Rectal smooth muscle tissue (tissue), 1 donor: ENCODE results near the gene IL1R2.
"Not testable (repeated sequence)": the region's sequence is repeated elsewhere in the genome, so short reads cannot be mapped to it uniquely, and the experiment has no call there.

Experiments used
- H3K27ac ChIP-seq: one replicate; pipeline ENCODE4 v1.7.0; 2013; ENCODE audit warnings: low read depth, low read length, inconsistent platforms
- H3K27me3 ChIP-seq: one replicate; pipeline ENCODE4 v1.7.0; 2013; ENCODE audit warnings: low read length; ENCODE audit not compliant: control insufficient read depth, insufficient read depth
- H3K36me3 ChIP-seq: one replicate; pipeline ENCODE4 v1.7.0; 2013; ENCODE audit warnings: low read length; ENCODE audit not compliant: control insufficient read depth, insufficient read depth
- H3K4me1 ChIP-seq: one replicate; pipeline ENCODE4 v1.7.0; 2013; ENCODE audit warnings: low read length; ENCODE audit not compliant: control insufficient read depth, insufficient read depth
- H3K4me3 ChIP-seq: one replicate; pipeline ENCODE4 v1.7.0; 2013; ENCODE audit warnings: low read length
- H3K9ac ChIP-seq: one replicate; pipeline ENCODE4 v1.7.0; 2013; ENCODE audit warnings: low read length

IL1R2 gene

GRCh38 chr2:101989740-101990460 lies 1.9 kb upstream of the IL1R2 start:
- Histone ChIP-seq H3K36me3 (no peaks in the 10 kb centered on the region), H3K9ac (no peak overlapping the region), H3K27me3 (no peaks in the 10 kb centered on the region), H3K4me1 (no peaks in the 10 kb centered on the region), H3K4me3 (no peak overlapping the region), H3K27ac (no peak overlapping the region)

GRCh38 chr2:101993772-101994171 lies 2.0 kb downstream of the IL1R2 start:
- Histone ChIP-seq H3K4me3 (no peak overlapping the region), H3K27ac (no peak overlapping the region), H3K9ac (no peak overlapping the region), H3K36me3 (no peaks in the 10 kb centered on the region), H3K27me3 (no peaks in the 10 kb centered on the region), H3K4me1 (no peaks in the 10 kb centered on the region)

GRCh38 chr2:101995019-101995418 lies 3.3 kb downstream of the IL1R2 start:
- H3K4me3 ChIP-seq, result no peak overlapping the region
- no peak overlapping the region for H3K9ac ChIP-seq
- no peaks in the 10 kb centered on the region for H3K4me1 ChIP-seq
- H3K36me3 ChIP-seq, result no peaks in the 10 kb centered on the region
- H3K27ac ChIP-seq, result no peak overlapping the region
- no peaks in the 10 kb centered on the region for H3K27me3 ChIP-seq

- Histone ChIP-seq H3K27ac (no peak overlapping the region), H3K36me3 (no peaks in the 10 kb centered on the region), H3K4me1 (no peaks in the 10 kb centered on the region), H3K4me3 (no peak overlapping the region), H3K27me3 (no peaks in the 10 kb centered on the region), H3K9ac (no peak overlapping the region)
These were observed 4.0 kb downstream of the IL1R2 start for GRCh38 chr2:101995804-101996203.

GRCh38 chr2:101998556-101998895 lies 6.8 kb downstream of the IL1R2 start:
- H3K27me3 ChIP-seq, result no peaks in the 10 kb centered on the region
- H3K36me3 ChIP-seq, result no peaks in the 10 kb centered on the region
- no peak overlapping the region for H3K4me3 ChIP-seq
- H3K9ac ChIP-seq, result no peak overlapping the region
- H3K4me1 ChIP-seq, result no peaks in the 10 kb centered on the region
- no peak overlapping the region for H3K27ac ChIP-seq

- no peaks in the 10 kb centered on the region for H3K27me3 ChIP-seq
- no peak overlapping the region for H3K9ac ChIP-seq
- no peak overlapping the region for H3K27ac ChIP-seq
- H3K4me1 ChIP-seq, result no peaks in the 10 kb centered on the region
- no peaks in the 10 kb centered on the region for H3K36me3 ChIP-seq
- no peak overlapping the region for H3K4me3 ChIP-seq
These were observed 7.4 kb downstream of the IL1R2 start for GRCh38 chr2:101998896-101999789.

- Histone ChIP-seq H3K27me3 (no peaks in the 10 kb centered on the region), H3K9ac (no peak overlapping the region), H3K27ac (no peak overlapping the region), H3K36me3 (no peaks in the 10 kb centered on the region), H3K4me3 (no peak overlapping the region), H3K4me1 (no peaks in the 10 kb centered on the region)
These were observed 8.3 kb downstream of the IL1R2 start for GRCh38 chr2:102000012-102000411.

- no peaks in the 10 kb centered on the region for H3K4me1 ChIP-seq
These were observed 9.3 kb downstream of the IL1R2 start for GRCh38 chr2:102000813-102001766.

GRCh38 chr2:102001767-102002142 lies 10.0 kb downstream of the IL1R2 start:
- Histone ChIP-seq H3K4me1 (no peaks in the 10 kb centered on the region), H3K4me3 (no peak overlapping the region), H3K36me3 (no peaks in the 10 kb centered on the region), H3K27ac (no peak overlapping the region), H3K27me3 (no peaks in the 10 kb centered on the region), H3K9ac (no peak overlapping the region)

More at GRCh38 chr2:102000813-102001766, 9.3 kb downstream of the IL1R2 start:
- no peak overlapping the region for H3K27ac ChIP-seq
- no peaks in the 10 kb centered on the region for H3K36me3 ChIP-seq
- H3K4me3 ChIP-seq, result no peak overlapping the region
- H3K9ac ChIP-seq, result no peak overlapping the region
- no peaks in the 10 kb centered on the region for H3K27me3 ChIP-seq

- Histone ChIP-seq H3K27ac (no peak overlapping the region), H3K9ac (no peak overlapping the region), H3K36me3 (no peaks in the 10 kb centered on the region), H3K4me3 (no peak overlapping the region), H3K4me1 (no peaks in the 10 kb centered on the region), H3K27me3 (no peaks in the 10 kb centered on the region)
These were observed 10.5 kb downstream of the IL1R2 start for GRCh38 chr2:102002228-102002627.

GRCh38 chr2:102002909-102003308 lies 11.1 kb downstream of the IL1R2 start:
- H3K36me3 ChIP-seq, H3K4me1 ChIP-seq, H3K27me3 ChIP-seq, H3K27ac ChIP-seq, H3K4me3 ChIP-seq, H3K9ac ChIP-seq: not testable (repeated sequence)

- no peak overlapping the region for H3K9ac ChIP-seq
- no peak overlapping the region for H3K27ac ChIP-seq
- no peaks in the 10 kb centered on the region for H3K36me3 ChIP-seq
- H3K4me3 ChIP-seq, result no peak overlapping the region
- H3K27me3 ChIP-seq, result no peaks in the 10 kb centered on the region
- H3K4me1 ChIP-seq, result no peaks in the 10 kb centered on the region
These were observed 11.9 kb downstream of the IL1R2 start for GRCh38 chr2:102003696-102004095.
